Brain microvascular endothelial cell (primary cell): ENCODE results near the gene TCEANC2.
"Not testable (repeated sequence)": the region's sequence is repeated elsewhere in the genome, so short reads cannot be mapped to it uniquely, and the experiment has no call there.

Experiments
- DNase-seq: peaks from one replicate; pipeline ENCODE4 v3.0.0-alpha.2; 2020
- H3K27ac ChIP-seq: fragments of 250-450 bp; sonication (Bioruptor Pico); 2 replicates; pipeline ENCODE4 v1.5.1; 2020; ENCODE audit warnings: mild to moderate bottlenecking, moderate library complexity
- H3K27me3 ChIP-seq: fragments of 250-450 bp; sonication (Bioruptor Pico); replicated peaks from 2 replicates; pipeline ENCODE4 v1.5.1; 2020; ENCODE audit warnings: mild to moderate bottlenecking
- H3K36me3 ChIP-seq: fragments of 250-450 bp; sonication (Bioruptor Pico); replicated peaks from 2 replicates; pipeline ENCODE4 v1.5.1; 2020; ENCODE audit warnings: mild to moderate bottlenecking
- H3K4me3 ChIP-seq: 2 replicates; pipeline ENCODE4 v1.5.1; 2011; ENCODE audit warnings: low read depth, mild to moderate bottlenecking, control low read depth, low read length, moderate library complexity
- in situ Hi-C: cut with HindIII; loops from 2 replicates; pipeline ENCODE4 v1.10.0; 2017; ENCODE audit warnings: low sequenced_read_pairs, low pct_ligation_motif_present
- TF ChIP-seq, protein P1 (sequence below): IDR thresholded peaks from 2 replicates; pipeline ENCODE4 v1.5.1; 2011; ENCODE audit warnings: low read depth, mild to moderate bottlenecking, moderate library complexity, low read length, control low read depth, inconsistent platforms; ENCODE audit errors: missing control alignments

The TCEANC2 gene

DNA sequence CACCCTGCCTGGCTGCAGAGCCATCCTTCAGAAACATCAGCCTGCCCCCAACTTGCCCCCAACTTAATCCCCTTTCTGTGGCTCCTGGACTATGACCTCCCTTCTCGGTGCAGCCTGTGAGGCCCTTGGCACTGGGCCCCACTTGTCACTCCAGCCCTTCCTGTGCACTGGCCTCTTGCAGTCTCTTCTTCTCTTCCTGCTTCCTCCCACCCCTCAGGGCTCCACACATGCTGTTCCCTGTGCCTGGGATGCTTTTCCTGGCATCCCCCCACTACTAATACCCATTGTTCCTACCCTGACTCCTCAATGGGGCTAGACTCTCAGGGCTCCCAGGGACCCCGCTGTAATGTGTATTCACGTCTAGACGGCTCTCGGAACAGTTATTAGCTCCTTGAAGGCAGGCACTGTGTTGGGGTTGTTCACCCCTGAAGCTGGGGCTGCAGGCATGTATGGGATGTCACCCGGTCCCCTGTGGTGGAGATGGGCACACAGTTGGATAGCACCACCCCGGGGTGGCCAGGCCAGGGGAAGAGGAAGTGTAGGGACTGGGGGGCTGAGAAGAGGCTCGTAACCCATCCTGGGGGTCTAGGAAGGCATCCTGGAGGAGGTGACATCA lies 39.9 kb upstream of the TCEANC2 start:
- Histone ChIP-seq H3K36me3 (no peaks in the 10 kb centered on the region), H3K27ac (no peak overlapping the region), H3K4me3 (no peak overlapping the region), H3K27me3 (peaks cover 11% of the 10 kb centered on the region)
- in situ Hi-C loops = no loop called here
- TF ChIP-seq, protein P1, sequence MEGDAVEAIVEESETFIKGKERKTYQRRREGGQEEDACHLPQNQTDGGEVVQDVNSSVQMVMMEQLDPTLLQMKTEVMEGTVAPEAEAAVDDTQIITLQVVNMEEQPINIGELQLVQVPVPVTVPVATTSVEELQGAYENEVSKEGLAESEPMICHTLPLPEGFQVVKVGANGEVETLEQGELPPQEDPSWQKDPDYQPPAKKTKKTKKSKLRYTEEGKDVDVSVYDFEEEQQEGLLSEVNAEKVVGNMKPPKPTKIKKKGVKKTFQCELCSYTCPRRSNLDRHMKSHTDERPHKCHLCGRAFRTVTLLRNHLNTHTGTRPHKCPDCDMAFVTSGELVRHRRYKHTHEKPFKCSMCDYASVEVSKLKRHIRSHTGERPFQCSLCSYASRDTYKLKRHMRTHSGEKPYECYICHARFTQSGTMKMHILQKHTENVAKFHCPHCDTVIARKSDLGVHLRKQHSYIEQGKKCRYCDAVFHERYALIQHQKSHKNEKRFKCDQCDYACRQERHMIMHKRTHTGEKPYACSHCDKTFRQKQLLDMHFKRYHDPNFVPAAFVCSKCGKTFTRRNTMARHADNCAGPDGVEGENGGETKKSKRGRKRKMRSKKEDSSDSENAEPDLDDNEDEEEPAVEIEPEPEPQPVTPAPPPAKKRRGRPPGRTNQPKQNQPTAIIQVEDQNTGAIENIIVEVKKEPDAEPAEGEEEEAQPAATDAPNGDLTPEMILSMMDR = no peak
- DNase-seq = no peak

DNA sequence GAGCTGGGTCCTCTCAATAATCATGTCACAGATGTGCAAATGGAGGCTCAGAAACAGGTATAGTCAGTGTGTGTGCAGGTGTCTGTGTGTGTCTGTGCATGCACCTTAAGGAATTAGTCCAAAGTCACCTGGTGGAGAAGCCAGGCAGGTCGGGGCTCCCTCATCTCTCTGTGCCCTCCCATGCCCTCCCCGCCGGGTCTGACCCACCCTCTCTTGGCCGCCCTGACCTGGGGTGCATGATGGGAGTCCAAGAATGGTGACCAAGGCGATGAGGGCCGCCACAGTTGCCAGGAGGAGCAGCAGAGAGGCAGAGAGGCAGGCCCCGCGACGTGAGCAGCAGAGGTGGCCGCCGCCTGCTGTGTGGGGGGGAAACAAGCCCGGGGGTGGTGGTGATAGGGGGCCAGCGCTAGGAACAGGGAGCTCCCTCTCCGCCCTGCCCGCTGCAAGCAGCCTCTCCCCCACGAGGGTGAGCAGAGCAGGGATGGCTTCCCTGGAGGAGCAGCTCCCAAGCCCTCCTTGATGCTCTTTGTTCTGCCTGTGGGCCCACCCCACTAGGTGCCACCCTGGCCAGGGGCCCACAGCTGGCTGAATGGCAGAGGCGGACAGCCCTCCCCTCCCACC lies 39.3 kb upstream of the TCEANC2 start:
- H3K27me3 ChIP-seq = peaks cover 9% of the 10 kb centered on the region
- in situ Hi-C loops = no loop called here
- no peak overlapping the region for H3K27ac ChIP-seq
- DNase-seq = no peak
- H3K36me3 ChIP-seq = no peaks in the 10 kb centered on the region
- no peak overlapping the region for H3K4me3 ChIP-seq
- TF ChIP-seq, protein P1 = no peak

DNA sequence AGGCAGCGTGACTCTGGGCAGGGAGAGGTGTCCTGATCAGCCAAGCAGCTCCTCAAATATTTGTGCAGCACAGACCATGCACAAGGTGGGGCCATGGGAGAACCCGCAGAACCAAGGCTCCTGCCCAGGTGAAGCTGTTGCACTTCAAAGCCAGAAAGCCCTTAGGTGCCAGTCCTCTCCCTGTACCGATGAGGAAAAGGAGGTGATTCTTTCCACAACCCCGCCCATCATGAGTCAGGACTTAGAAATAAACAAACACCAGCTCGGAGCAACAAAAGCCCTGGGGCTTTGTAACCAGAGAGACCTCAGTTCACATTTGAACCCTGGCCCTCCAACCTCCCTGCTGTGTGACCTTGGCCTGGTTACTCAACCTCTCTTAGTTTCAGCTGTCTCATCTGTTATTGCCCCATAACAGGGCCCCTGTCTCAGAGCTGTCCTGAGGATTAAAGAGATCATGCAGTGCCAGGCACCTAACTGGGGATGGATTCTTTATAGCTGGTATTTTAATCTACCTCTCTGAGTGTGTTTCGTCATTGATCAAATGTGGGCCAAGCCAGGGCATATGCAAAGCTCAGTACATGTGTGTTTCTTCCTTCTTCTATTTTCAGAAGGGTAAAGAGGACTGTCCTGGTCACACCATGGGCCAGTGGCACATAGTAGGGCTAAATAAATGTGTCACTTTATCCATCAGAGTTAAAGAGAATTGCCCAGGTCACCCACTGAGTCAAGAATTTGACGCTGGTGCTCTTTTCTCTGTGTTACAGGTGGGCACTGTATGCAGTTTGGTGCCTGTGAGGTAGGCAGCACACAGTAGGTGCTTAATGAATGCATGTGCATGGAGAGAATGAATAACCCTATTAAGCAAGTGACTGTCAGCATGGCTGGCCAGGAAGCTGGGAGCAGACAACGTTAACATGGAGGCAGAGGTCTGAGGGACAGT lies 36.8 kb upstream of the TCEANC2 start:
- Histone ChIP-seq H3K4me3 (no peak overlapping the region), H3K36me3 (no peaks in the 10 kb centered on the region), H3K27me3 (peaks cover 7% of the 10 kb centered on the region), H3K27ac (no peak overlapping the region)
- TF ChIP-seq, protein P1 = no peak
- in situ Hi-C loops = no loop called here
- peak; percentile 38 for DNase-seq

DNA sequence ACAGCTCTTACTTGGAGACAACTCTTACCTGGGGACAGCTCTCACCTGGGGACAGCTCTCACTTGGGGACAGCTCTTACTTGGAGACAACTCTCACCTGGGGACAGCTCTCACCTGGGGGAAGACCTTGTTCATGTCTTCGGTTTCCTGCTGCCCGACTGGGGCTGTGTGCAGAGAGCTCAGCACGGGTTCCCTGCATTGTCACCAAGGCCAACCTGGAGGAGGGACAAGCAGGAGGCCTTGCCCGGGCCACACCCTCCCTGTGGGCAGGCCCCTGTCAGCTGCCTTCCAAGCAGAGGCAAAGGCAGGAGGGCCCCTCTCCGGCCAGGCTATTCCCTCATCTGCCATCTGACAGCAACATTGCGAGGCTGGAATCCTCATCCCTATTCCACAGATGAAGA lies 35.4 kb upstream of the TCEANC2 start, which contains the start of gene LDLRAD1:
TSS of gene LDLRAD1 (minus strand) at position 208 of the 400 bp plus-strand sequence. CDS start at position 134, 74 bp downstream.
- in situ Hi-C loops = no loop called here
- Histone ChIP-seq H3K27me3 (peaks cover 5% of the 10 kb centered on the region), H3K4me3 (no peak within 1 kb of the TSS), H3K36me3 (no peaks in the 10 kb centered on the region), H3K27ac (no peak within 1 kb of the TSS)
- no peak for DNase-seq
- TF ChIP-seq, protein P1 = no peak

DNA sequence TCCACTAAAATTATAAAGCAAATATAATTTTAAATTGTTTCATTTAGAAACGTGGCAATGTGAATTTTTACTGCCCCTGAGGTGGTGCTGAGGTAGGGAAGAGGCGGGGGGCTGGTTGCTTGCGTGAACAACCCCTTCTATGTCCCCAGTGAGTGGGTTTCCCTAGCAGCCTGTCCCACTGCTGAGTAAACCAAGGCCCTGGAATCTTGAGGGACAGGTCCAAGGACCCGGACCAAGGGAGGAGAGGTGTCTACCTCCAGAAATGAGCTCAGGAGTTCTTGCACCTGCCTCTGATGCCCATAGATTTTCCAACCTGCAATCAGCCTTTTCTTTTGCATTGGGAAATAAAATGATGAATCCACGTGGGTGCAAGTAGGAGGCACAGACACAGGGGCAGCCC lies 34.8 kb upstream of the TCEANC2 start:
- no peak overlapping the region for H3K4me3 ChIP-seq
- no peaks in the 10 kb centered on the region for H3K36me3 ChIP-seq
- H3K27me3 ChIP-seq = peaks cover 5% of the 10 kb centered on the region
- DNase-seq = no peak
- no peak overlapping the region for H3K27ac ChIP-seq
- TF ChIP-seq, protein P1 = no peak
- in situ Hi-C loops = no loop called here

DNA sequence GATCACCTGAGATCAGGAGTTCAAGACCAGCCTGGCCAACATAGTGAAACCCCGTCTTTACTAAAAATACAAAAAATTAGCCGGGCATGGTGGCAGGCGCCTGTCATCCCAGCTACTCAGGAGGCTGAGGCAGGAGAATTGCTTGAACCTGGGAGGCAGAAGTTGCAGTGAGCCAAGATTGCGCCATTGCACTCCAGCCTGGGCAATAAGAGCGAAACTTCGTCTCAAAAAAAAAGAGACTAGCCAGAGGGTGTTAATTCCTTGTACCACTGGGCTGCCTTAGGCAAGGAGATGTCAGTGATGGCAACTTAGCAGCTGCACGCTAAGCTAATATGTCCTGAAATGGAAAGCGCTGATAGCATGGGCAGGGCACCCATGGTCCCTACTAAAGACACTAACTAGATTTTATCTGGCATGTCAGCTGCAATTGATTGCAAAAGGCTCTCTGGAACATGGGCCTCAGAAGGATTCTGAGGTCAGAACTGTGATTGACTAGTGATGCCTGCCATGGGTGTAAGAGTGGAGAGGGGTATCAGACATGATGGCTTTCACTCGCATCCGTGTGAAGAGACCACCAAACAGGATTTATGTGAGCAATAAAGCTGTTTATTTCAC lies 33.7 kb upstream of the TCEANC2 start:
- in situ Hi-C loops, DNase-seq: not testable (repeated sequence)

More for the DNA sequence above, 33.7 kb upstream of the TCEANC2 start:
- not testable (repeated sequence) for H3K27ac ChIP-seq, H3K27me3 ChIP-seq, H3K4me3 ChIP-seq, H3K36me3 ChIP-seq
